ENCODE data around the gene EXOC1L. TPM values are rescaled to one million over a fixed set of nuclear protein-coding genes. Genes with fewer than 3 reads are reported as not detected.
A peak's percentile ranks its signal among the peaks of the same experiment; 100 is the strongest.

EXOC1L gene
- total RNA-seq, 1 donor = not detected

DNA sequence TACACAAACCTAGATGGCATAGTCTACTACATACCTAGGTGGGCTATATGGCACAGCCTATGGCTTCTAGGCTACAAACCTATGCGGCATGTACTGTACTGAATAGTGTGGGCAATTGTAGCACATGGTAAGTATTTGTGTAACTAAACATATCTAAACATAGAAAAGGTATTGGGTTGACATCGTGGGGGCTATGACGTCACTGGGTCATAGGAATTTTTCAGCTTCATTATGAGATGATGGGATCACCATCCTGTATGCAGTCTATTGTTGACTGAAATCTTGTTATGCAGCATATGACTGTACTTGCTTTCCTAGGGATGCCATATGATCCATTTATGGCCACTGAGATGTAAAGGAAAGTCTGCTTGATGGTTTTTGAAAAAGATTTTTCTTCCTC is 1.9 kb upstream of the EXOC1L start:
- no peak for TF ChIP-seq CTCF (IDR thresholded peaks at IDR 0.05; ENCODE audit: insufficient read depth, low read depth, low read length)
- H3K4me3 ChIP-seq (ENCODE audit: low read depth, low read length) = no peak overlapping the region
- no peak for DNase-seq (ENCODE audit: low read depth)

GRCh38 chr4:55820279-55820678 is 689 bp downstream of the EXOC1L start:
- H3K4me3 ChIP-seq (ENCODE audit: low read depth, low read length) = no peak overlapping the region
- no peak for TF ChIP-seq CTCF (IDR thresholded peaks at IDR 0.05; ENCODE audit: insufficient read depth, low read depth, low read length)
- no peak for DNase-seq (ENCODE audit: low read depth)

- TF ChIP-seq CTCF (IDR thresholded peaks at IDR 0.05; ENCODE audit: insufficient read depth, low read depth, low read length) = no peak
- no peak overlapping the region for H3K4me3 ChIP-seq (ENCODE audit: low read depth, low read length)
- no peak for DNase-seq (ENCODE audit: low read depth)
Measured at GRCh38 chr4:55822329-55822728, 2.7 kb downstream of the EXOC1L start.

- peak; percentile 9 for DNase-seq (ENCODE audit: low read depth)
- H3K4me3 ChIP-seq (ENCODE audit: low read depth, low read length) = no peak overlapping the region
- TF ChIP-seq CTCF (IDR thresholded peaks at IDR 0.05; ENCODE audit: insufficient read depth, low read depth, low read length) = no peak
Measured at GRCh38 chr4:55824865-55825264, 5.3 kb downstream of the EXOC1L start.

DNA sequence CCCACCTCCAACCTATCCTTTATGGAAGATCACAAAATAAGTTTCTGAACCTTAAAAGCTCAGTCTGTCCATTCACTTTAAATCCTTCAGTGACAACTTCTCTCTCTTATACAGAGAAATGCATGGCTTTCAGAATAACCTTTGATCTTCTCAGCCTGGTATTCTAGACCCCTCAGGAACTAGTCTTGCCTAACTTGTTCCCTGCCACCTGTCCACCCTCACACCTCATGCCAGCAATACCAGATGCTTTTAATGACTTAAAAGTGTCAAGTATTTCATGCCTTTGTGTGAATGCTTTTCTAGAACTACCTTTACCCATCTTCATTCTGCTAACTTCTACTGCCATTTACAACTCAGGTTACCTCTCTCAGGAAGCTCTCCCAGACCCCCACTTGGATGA is 7.4 kb downstream of the EXOC1L start:
- DNase-seq (ENCODE audit: low read depth) = no peak
- no peak for TF ChIP-seq CTCF (IDR thresholded peaks at IDR 0.05; ENCODE audit: insufficient read depth, low read depth, low read length)
- H3K4me3 ChIP-seq (ENCODE audit: low read depth, low read length) = no peak overlapping the region

GRCh38 chr4:55827582-55827981 is 8.0 kb downstream of the EXOC1L start:
- no peak for DNase-seq (ENCODE audit: low read depth)
- H3K4me3 ChIP-seq (ENCODE audit: low read depth, low read length) = no peak overlapping the region
- no peak for TF ChIP-seq CTCF (IDR thresholded peaks at IDR 0.05; ENCODE audit: insufficient read depth, low read depth, low read length)

GRCh38 chr4:55830048-55830447 is 10.5 kb downstream of the EXOC1L start:
- DNase-seq (ENCODE audit: low read depth) = no peak
- TF ChIP-seq CTCF (IDR thresholded peaks at IDR 0.05; ENCODE audit: insufficient read depth, low read depth, low read length) = no peak
- no peak overlapping the region for H3K4me3 ChIP-seq (ENCODE audit: low read depth, low read length)

Data from fibroblast of villous mesenchyme (primary cell).